ENCODE results near the gene VPS13D.

- TF ChIP-seq EGR1 (IDR thresholded peaks at IDR 0.05) (no peak), EP300 (IDR thresholded peaks at IDR 0.05; ENCODE audit: borderline replicate concordance) (no peak)
These were observed 84.6 kb downstream of the VPS13D start for GRCh38 chr1:12314333-12314903.
